CD8-positive, alpha-beta memory T cell (primary cell): ENCODE data around the gene TGOLN2. TPM values are rescaled to one million over a fixed set of nuclear protein-coding genes. Genes with fewer than 3 reads are reported as not detected.

Source experiments
- CTCF ChIA-PET: fragments of 350-600 bp; sonication (Branson Sonifier 250); formaldehyde crosslinking; loops from one replicate; lab custom pipeline; 2021; ENCODE audit warnings: antibody characterized with exemption; lab: Charles Lee
- POLR2A ChIA-PET: fragments of 350-600 bp; sonication (Branson Sonifier 250); formaldehyde crosslinking; loops from one replicate; lab custom pipeline; 2021; ENCODE audit warnings: antibody characterized with exemption; lab: Charles Lee
- DNase-seq, 5 donors: peaks; one replicate each; pipeline versions ENCODE4 v3.0.0 to v3.0.0-alpha.2; 2020 to 2022; ENCODE audit warnings: mixed read lengths in 1 of 5
- H3K27ac ChIP-seq: one replicate; pipeline ENCODE4 v1.7.0; 2013; ENCODE audit warnings: low read depth, mild to moderate bottlenecking, low read length, moderate library complexity
- H3K27me3 ChIP-seq: 2 replicates; pipeline ENCODE4 v1.7.0; 2013; ENCODE audit warnings: low read length, mild to moderate bottlenecking; ENCODE audit not compliant: insufficient read depth, poor library complexity, severe bottlenecking
- H3K36me3 ChIP-seq: 2 replicates; pipeline ENCODE4 v1.7.0; 2013; ENCODE audit warnings: mild to moderate bottlenecking, low read length, moderate library complexity; ENCODE audit not compliant: insufficient read depth
- H3K4me1 ChIP-seq: 2 replicates; pipeline ENCODE4 v1.7.0; 2013; ENCODE audit warnings: mild to moderate bottlenecking, low read length, moderate library complexity; ENCODE audit not compliant: insufficient read depth
- H3K4me3 ChIP-seq: 2 replicates; pipeline ENCODE4 v1.7.0; 2013; ENCODE audit warnings: mild to moderate bottlenecking, low read length
- H3K9me3 ChIP-seq: 2 replicates; pipeline ENCODE4 v1.7.0; 2013; ENCODE audit warnings: mild to moderate bottlenecking, low read length
- H3K27ac Mint-ChIP-seq, 8 donors: one replicate each; pipeline ENCODE4 v1.8.0; 2020 to 2021; ENCODE audit warnings: mixed read lengths in 8 of 8, mild to moderate bottlenecking in 6 of 8, inconsistent platforms in 3 of 8, moderate library complexity in 3 of 8
- H3K27me3 Mint-ChIP-seq, 2 donors: one replicate each; pipeline ENCODE4 v1.8.0; 2020 to 2021; ENCODE audit warnings: mixed read lengths in 2 of 2, mild to moderate bottlenecking in 1 of 2, moderate library complexity in 1 of 2
- H3K36me3 Mint-ChIP-seq, 3 donors: one replicate each; pipeline ENCODE4 v1.8.0; 2020 to 2021; ENCODE audit warnings: mixed read lengths in 3 of 3, inconsistent platforms in 1 of 3, mild to moderate bottlenecking in 1 of 3
- H3K4me1 Mint-ChIP-seq, 3 donors: one replicate each; pipeline ENCODE4 v1.8.0; 2020 to 2021; ENCODE audit warnings: mixed read lengths in 3 of 3, inconsistent platforms in 1 of 3, mild to moderate bottlenecking in 1 of 3
- H3K4me3 Mint-ChIP-seq, 7 donors: one replicate each; pipeline ENCODE4 v1.8.0; 2020 to 2021; ENCODE audit warnings: mixed read lengths in 7 of 7, mild to moderate bottlenecking in 6 of 7, moderate library complexity in 4 of 7, inconsistent platforms in 2 of 7
- H3K9me3 Mint-ChIP-seq, 5 donors: one replicate each; pipeline ENCODE4 v1.8.0; 2020 to 2022; ENCODE audit warnings: mixed read lengths in 5 of 5, mild to moderate bottlenecking in 3 of 5, moderate library complexity in 2 of 5, inconsistent platforms in 1 of 5
- polyA plus RNA-seq: library from polyadenylated mRNA; unstranded; fragments of 300-500 nt; fragmentation: Illumina TruSeq; gene quantifications from one replicate; pipeline ENCODE4 v1.2.3, GENCODE V29; 2021
- total RNA-seq, 2 experiments: library from RNA; stranded (reverse); gene quantifications; one replicate each; pipeline ENCODE4 v1.2.3, GENCODE V29; 2021

Gene TGOLN2
- total and polyA plus RNA-seq, 3 experiments from 2014 or later, result 55.9 to 95.6 (median 93.4) TPM

GRCh38 chr2:85278361-85278760 lies 49.4 kb downstream of the TGOLN2 start:
- H3K27ac ChIP-seq, result no peak overlapping the region
- POLR2A ChIA-PET, result no interaction called here
- no peaks in the 10 kb centered on the region for H3K36me3 ChIP-seq
- Mint-ChIP-seq H3K4me1 (no peaks in the 10 kb centered on the region), H3K4me3 (no peak overlapping the region), H3K9me3 (no peaks in the 10 kb centered on the region), H3K36me3 (peaks cover 0 to 2% (median 0%) of the 10 kb centered on the region in 3 donors), H3K27ac (peak overlapping the region in 1 of 8 donors; percentile 47), H3K27me3 (peaks cover 7 to 21% of the 10 kb centered on the region in 2 donors)
- no peak overlapping the region for H3K4me3 ChIP-seq
- no peak for DNase-seq
- CTCF ChIA-PET, result interaction anchor here (0.9 kb wide), 1 partner anchor 20 kb away, joined by 4 read pairs; no protein-coding TSS in a partner anchor
- H3K9me3 ChIP-seq, result no peaks in the 10 kb centered on the region
- H3K27me3 ChIP-seq, result no peaks in the 10 kb centered on the region
- H3K4me1 ChIP-seq, result no peaks in the 10 kb centered on the region

GRCh38 chr2:85277416-85278158 lies 50.2 kb downstream of the TGOLN2 start:
- Histone ChIP-seq H3K27ac (no peak overlapping the region), H3K4me3 (no peak overlapping the region), H3K27me3 (no peaks in the 10 kb centered on the region), H3K4me1 (no peaks in the 10 kb centered on the region), H3K9me3 (no peaks in the 10 kb centered on the region), H3K36me3 (no peaks in the 10 kb centered on the region)
- ChIA-PET CTCF (interaction anchor here (0.9 to 1.0 kb wide), 2 partner anchors 11 to 21 kb away, joined by 4 read pairs; no protein-coding TSS in a partner anchor), POLR2A (no interaction called here)
- DNase-seq, result no peak
- peaks cover 10 to 27% of the 10 kb centered on the region in 2 donors for H3K27me3 Mint-ChIP-seq
- H3K27ac Mint-ChIP-seq, result peak overlapping the region in 1 of 8 donors; percentile 47
- H3K4me1 Mint-ChIP-seq, result no peaks in the 10 kb centered on the region
- no peaks in the 10 kb centered on the region for H3K9me3 Mint-ChIP-seq
- H3K4me3 Mint-ChIP-seq, result no peak overlapping the region
- peaks cover 0 to 2% (median 0%) of the 10 kb centered on the region in 3 donors for H3K36me3 Mint-ChIP-seq

DNA sequence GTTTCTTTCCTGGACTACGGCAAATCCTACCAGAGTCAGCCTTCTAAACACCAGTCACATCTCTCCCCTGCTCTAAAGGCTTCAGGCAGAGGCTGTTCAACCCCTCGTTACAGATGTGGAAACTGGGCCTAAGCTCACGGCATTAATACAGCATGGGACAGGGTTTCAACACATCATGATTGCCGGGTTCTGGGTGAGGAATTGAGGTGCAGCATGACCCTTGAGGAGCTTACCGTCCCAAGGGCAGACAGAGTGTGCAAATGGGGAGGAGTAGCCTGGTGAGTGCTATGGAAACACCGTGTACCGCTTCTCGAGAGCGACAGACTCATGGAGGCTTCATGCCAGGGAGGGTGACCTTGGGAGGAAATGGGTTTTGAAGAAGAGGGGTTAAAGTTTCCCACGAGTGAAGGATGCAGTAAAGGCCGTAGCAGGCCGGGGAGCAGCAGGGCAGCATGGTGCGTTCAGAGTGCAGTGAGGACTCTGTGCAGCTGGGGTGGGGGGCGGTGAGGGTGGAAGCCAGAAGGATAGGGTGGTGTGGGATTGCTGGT lies 51.1 kb downstream of the TGOLN2 start:
- POLR2A ChIA-PET, result no interaction called here
- CTCF ChIA-PET, result interaction anchor here (1.5 to 1.7 kb wide), 2 partner anchors 9 to 10 kb away, joined by 5 read pairs; no protein-coding TSS in a partner anchor

DNA sequence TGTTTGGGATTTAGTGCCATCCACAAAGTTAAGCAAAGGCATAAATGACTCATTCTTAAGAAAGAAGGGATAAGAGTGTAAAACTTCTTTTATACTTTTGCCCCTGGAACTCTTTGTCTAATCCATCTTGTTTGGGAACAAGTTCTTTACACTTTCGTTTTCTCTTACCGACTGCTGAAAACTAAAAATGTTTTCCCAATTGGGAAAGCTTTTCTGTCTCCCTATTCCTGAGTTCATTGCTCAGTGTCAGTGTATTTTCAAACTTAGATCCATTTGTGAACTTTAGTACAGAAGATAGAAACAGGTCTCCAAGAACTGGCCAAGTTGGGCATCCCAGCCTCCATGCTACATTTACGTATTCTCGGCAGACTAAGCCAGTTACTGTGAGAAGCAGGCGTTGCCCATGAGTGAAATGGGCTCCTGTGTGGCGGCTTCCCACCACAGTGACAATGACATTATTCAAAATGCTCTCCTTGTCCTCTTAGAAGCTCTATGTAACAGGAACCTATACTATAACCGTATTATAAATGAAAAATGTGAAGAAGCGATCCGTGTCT lies 51.7 kb downstream of the TGOLN2 start:
- H3K27ac ChIP-seq, result no peak overlapping the region
- H3K4me3 ChIP-seq, result no peak overlapping the region
- no peak for DNase-seq
- Mint-ChIP-seq H3K27me3 (peaks cover 13 to 40% of the 10 kb centered on the region in 2 donors), H3K36me3 (peaks cover 0 to 2% (median 0%) of the 10 kb centered on the region in 3 donors), H3K9me3 (no peaks in the 10 kb centered on the region), H3K27ac (peak overlapping the region in 1 of 8 donors; percentile 1), H3K4me1 (no peaks in the 10 kb centered on the region), H3K4me3 (no peak overlapping the region)
- no peaks in the 10 kb centered on the region for H3K27me3 ChIP-seq
- H3K4me1 ChIP-seq, result no peaks in the 10 kb centered on the region
- H3K9me3 ChIP-seq, result no peaks in the 10 kb centered on the region
- no peaks in the 10 kb centered on the region for H3K36me3 ChIP-seq
- POLR2A ChIA-PET, result no interaction called here
- CTCF ChIA-PET, result interaction anchor here (1.5 to 1.7 kb wide), 2 partner anchors 9 to 10 kb away, joined by 5 read pairs; no protein-coding TSS in a partner anchor

More for the DNA sequence above, 51.1 kb downstream of the TGOLN2 start:
- no peaks in the 10 kb centered on the region for H3K36me3 ChIP-seq
- no peak overlapping the region for H3K4me3 Mint-ChIP-seq
- no peaks in the 10 kb centered on the region for H3K9me3 ChIP-seq
- H3K27ac ChIP-seq, result no peak overlapping the region
- peaks cover 0 to 2% (median 0%) of the 10 kb centered on the region in 3 donors for H3K36me3 Mint-ChIP-seq
- DNase-seq, result no peak
- no peak overlapping the region for H3K27ac Mint-ChIP-seq
- no peaks in the 10 kb centered on the region for H3K4me1 Mint-ChIP-seq
- H3K27me3 Mint-ChIP-seq, result peaks cover 10 to 34% of the 10 kb centered on the region in 2 donors
- H3K9me3 Mint-ChIP-seq, result no peaks in the 10 kb centered on the region
- H3K4me1 ChIP-seq, result no peaks in the 10 kb centered on the region
- no peaks in the 10 kb centered on the region for H3K27me3 ChIP-seq
- H3K4me3 ChIP-seq, result no peak overlapping the region

- Mint-ChIP-seq H3K36me3 (no peaks in the 10 kb centered on the region), H3K9me3 (no peaks in the 10 kb centered on the region), H3K4me3 (no peak overlapping the region), H3K27ac (peak overlapping the region in 1 of 8 donors; percentile 58), H3K4me1 (no peaks in the 10 kb centered on the region), H3K27me3 (peaks cover 20 to 47% of the 10 kb centered on the region in 2 donors)
- Histone ChIP-seq H3K4me1 (no peaks in the 10 kb centered on the region), H3K27ac (no peak overlapping the region), H3K36me3 (no peaks in the 10 kb centered on the region), H3K9me3 (no peaks in the 10 kb centered on the region), H3K27me3 (no peaks in the 10 kb centered on the region), H3K4me3 (no peak overlapping the region)
- ChIA-PET POLR2A (no interaction called here), CTCF (interaction anchor here (11.4 to 12.5 kb wide), 2 partner anchors 13 to 24 kb away, joined by 128 to 130 read pairs; no protein-coding TSS in a partner anchor)
- no peak for DNase-seq
These were observed 53.8 kb downstream of the TGOLN2 start for GRCh38 chr2:85273738-85274731.

DNA sequence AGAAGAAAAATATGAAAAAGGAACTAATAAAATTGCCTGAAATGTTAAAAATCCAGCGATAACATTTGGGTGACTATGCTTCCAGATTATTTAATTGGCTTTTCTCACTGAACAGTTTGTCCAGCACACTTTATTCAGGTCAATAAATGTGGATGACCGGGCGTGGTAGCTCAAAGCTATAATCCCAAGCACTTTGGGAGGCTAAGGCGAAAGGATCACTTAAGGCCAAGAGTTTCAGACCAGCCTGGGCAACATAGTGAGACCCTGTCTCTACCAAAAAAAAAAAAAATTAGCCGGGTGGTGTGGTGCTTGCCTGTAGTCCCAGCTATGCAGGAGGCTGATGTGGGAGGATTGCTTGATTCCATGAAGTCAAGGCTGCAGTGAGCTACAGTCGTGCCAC lies 55.4 kb downstream of the TGOLN2 start:
- no peaks in the 10 kb centered on the region for H3K27me3 ChIP-seq
- no peak overlapping the region for H3K4me3 ChIP-seq
- no peak for DNase-seq
- Mint-ChIP-seq H3K4me3 (no peak overlapping the region), H3K9me3 (no peaks in the 10 kb centered on the region), H3K27me3 (peaks cover 25 to 47% of the 10 kb centered on the region in 2 donors), H3K27ac (peak overlapping the region in 1 of 8 donors; percentile 61), H3K4me1 (no peaks in the 10 kb centered on the region), H3K36me3 (no peaks in the 10 kb centered on the region)
- no peaks in the 10 kb centered on the region for H3K4me1 ChIP-seq
- ChIA-PET POLR2A (no interaction called here), CTCF (interaction anchor here (1.1 to 12.5 kb wide), 3 partner anchors 15 to 365 kb away, joined by 3 to 130 read pairs (median 128); no protein-coding TSS in a partner anchor)
- H3K27ac ChIP-seq, result no peak overlapping the region
- H3K9me3 ChIP-seq, result no peaks in the 10 kb centered on the region
- no peaks in the 10 kb centered on the region for H3K36me3 ChIP-seq

DNA sequence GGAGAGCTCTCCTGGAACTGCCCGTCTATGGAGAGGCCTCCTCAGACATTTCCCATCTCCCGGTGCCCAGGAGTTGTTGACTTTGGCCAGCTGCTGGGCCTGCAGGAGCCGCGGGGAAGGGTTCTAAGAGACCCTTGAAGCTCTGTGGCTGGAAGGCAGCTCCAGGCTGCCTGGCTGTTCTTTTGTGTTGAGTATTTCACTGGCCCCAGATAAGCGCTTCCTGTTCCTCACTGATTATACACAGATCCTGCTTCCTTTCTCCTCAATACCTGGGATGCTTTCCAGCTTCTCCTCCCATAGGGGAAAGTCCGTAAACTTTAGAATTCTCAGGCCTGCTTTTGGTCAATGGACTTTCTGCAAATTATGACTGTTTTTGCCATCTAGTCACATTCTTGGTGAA lies 57.8 kb downstream of the TGOLN2 start:
- Mint-ChIP-seq H3K27ac (no peak overlapping the region), H3K4me3 (no peak overlapping the region), H3K36me3 (no peaks in the 10 kb centered on the region), H3K9me3 (no peaks in the 10 kb centered on the region), H3K4me1 (no peaks in the 10 kb centered on the region), H3K27me3 (peaks cover 22 to 33% of the 10 kb centered on the region in 2 donors)
- no peak overlapping the region for H3K4me3 ChIP-seq
- CTCF ChIA-PET, result interaction anchor here (1.1 to 12.5 kb wide), 4 partner anchors 11 to 28 kb away, joined by 3 to 130 read pairs (median 66); no protein-coding TSS in a partner anchor
- H3K9me3 ChIP-seq, result no peaks in the 10 kb centered on the region
- no peak for DNase-seq
- H3K27me3 ChIP-seq, result no peaks in the 10 kb centered on the region
- no peak overlapping the region for H3K27ac ChIP-seq
- no peaks in the 10 kb centered on the region for H3K4me1 ChIP-seq
- POLR2A ChIA-PET, result no interaction called here
- H3K36me3 ChIP-seq, result no peaks in the 10 kb centered on the region
